GM19463 (cell line): ENCODE data around the gene AIFM1.

Source experiments
- ATAC-seq: cut with Tn5 transposase; IDR thresholded peaks from one replicate; pipeline ENCODE4 v1.9.1; 2021; ENCODE audit warnings: mild to moderate bottlenecking, moderate library complexity; ENCODE audit not compliant: unreplicated experiment

The AIFM1 gene

GRCh38 chrX:130171446-130172126 lies 5.9 kb upstream of the AIFM1 start, which contains the start of gene RAB33A:
TSS of gene RAB33A (plus strand) at chrX:130171962. CDS start at chrX:130172063, 101 bp downstream.
- no peak for ATAC-seq

- peak; percentile 73 for ATAC-seq
Observed at GRCh38 chrX:130170752-130171445, 5.3 kb upstream of the AIFM1 start.

- ATAC-seq: no peak
Observed at GRCh38 chrX:130167040-130167439, 1.4 kb upstream of the AIFM1 start.

- ATAC-seq: no peak
Observed at GRCh38 chrX:130166503-130166777, 799 bp upstream of the AIFM1 start.

DNA sequence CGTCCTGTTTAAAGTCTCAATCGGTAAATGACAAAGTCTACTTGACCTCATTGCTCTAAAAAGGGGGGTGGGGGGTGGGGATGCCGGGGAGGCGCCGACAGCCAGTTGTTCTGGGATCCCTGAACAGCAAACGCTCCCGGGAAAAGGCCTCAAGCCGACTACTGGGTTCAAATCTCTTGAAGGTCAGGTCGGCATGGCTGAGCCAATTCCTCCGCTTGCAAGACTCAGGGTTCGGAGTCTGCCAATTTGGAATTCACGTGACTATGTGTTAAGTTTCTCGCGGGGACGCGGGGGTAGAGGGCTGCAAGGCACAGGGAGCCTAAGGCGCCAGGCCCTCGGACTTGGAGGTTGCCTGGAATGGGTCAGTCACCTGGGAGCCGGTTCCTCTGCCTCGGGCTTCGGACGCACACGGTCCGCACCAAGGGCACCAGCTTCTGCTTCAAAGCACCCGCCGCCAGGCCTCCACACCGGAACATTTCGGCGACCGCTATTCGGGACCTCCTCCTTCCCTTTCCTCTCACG lies 399 bp downstream of the AIFM1 start:
- no peak for ATAC-seq

- ATAC-seq: no peak
Observed at GRCh38 chrX:130163398-130163797, 2.2 kb downstream of the AIFM1 start.

GRCh38 chrX:130162094-130162735 lies 3.4 kb downstream of the AIFM1 start:
- ATAC-seq: no peak

DNA sequence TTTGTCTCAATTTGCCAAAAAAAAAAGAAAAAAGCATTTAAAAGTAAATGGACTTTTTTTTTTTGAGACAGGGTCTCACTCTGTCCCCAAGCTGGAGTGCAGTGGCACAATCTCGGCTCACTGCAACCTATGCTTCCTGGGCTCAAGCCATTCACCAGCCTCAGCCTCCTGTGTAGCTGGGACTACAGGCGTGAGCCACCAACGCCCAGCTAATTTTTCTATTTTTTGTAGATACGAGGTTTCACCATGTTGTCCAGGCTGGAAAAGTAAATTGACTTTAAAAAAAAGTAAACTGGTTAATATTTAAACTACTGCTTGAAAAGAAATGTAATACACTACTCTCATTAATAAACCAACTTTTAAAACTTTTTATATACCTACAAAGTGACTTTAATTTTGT lies 5.9 kb downstream of the AIFM1 start:
- ATAC-seq: no peak

DNA sequence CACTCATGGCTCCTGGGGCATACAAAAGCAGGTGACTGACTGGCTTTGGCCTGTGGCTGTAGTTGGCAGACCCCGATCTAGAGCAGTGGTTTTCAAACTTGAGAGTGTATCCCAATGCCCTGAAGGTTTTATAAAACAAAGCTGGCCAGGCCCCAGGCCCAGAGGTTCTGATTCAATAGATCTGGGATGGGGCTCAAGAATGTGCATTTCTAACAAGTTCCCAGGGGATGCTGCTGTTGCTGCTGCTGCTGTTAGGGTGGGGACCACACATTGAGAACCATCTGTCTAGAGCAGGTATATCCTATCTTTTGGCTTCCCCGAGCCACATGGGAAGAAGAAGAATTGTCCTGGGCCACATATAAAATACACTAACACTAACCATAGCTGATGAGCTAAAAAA lies 7.3 kb downstream of the AIFM1 start:
- ATAC-seq: no peak

DNA sequence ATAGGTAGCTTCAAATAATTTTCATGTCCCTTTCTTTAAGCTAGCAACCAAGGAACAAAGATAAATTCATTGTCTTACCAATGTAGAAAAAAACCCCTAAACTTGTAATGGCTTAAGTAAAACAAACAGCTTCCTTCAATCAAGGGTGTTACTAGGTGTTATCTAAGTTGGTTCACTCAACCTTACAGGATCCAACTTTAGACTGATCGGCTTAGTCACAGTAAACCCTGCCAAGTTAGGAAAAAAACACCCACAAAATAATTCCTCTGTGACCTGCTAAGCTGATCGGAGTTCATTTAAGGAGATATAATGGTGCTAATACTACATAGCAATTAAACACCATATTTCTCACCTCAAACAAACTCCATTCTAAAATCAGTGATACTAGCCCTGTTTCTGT lies 10.1 kb downstream of the AIFM1 start:
- ATAC-seq: no peak

DNA sequence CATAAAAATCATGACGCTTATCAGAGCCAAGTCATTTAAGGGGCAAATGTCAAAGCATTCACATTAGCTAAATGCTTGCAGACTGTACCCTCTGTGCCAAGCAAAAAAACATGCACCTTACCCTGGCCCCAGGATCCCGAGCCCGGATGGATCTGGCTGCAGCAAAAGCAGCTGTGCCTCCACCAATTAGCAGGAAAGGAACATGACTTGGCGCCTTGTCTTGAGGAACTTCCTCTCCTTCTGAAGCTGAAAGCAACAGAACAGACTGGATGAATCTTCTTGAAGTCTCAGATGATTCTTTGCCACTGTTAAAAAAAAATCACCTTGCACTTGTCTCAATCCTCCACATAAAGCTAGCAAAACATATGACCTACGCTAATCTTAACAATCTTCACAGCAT lies 18.0 kb downstream of the AIFM1 start:
- ATAC-seq: no peak

DNA sequence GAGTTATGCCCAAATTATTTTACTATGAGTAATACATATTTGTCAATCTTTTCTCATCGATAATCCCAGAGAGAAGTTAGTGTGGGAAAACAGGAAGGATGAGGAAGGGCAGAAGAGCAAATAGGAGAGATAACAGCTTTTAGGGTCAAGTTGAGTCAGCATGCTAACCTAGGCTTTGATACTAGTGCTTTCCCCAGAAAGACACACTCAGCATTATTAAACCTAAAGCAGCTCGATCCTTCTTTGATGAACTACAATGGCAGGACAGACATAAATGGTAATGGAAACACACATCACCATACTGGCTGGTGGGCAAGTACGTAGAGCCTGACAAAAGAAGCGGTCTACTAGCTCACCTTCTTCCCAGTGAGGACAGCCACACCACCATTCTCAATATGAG lies 20.5 kb downstream of the AIFM1 start:
- no peak for ATAC-seq

DNA sequence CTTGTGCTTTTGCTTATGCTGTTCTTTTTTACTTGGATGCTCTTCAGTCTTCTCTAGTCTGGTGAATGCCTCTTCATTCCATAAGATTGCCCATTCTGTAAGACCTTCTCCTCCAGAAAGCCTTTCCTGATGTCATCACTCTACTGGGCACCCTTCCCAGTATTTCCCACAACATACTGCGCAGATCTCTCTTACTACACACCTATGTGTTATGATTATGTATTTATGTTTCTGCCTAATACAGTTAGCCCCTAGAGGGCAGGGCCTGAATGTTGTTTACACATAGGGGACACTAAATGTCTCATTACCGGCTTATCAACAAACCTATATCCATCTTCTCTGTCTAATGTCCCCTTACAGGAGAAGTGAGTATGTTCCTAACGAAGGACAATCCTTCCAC lies 21.1 kb downstream of the AIFM1 start:
- no peak for ATAC-seq

DNA sequence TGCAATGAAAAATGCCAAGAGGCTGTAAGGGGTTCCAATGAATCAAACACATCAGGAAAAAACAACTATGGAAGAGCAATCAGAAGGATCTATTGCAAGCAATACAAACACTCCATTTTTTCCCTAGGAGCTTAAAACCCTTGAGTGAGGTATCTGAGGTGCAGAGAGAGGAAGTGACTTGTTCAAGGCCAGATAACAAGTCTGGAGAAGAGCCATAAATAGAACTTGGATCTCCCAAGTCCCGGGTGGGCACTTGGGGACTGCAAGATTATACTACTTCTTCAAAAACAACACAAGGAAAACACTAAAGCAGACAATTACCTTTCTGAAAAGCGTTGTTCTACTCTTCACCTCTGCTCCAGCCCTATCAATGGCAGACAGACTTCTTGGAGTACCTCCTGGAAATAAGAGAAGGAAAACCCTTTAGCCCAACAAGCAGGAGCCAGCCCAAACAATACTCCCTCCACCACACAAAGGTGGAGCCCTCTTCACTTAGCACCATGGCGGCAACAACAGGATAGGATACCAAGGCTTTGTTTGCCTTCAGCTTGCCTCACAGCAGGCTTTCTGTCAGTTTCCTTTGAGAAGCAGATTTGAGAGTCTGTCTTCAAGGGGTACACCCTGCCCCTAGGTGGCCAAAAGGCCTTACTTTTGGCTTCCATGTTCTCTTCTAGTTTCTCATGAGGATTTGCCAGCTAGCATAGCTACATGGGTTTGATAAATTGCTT lies 26.0 kb downstream of the AIFM1 start:
- no peak for ATAC-seq

DNA sequence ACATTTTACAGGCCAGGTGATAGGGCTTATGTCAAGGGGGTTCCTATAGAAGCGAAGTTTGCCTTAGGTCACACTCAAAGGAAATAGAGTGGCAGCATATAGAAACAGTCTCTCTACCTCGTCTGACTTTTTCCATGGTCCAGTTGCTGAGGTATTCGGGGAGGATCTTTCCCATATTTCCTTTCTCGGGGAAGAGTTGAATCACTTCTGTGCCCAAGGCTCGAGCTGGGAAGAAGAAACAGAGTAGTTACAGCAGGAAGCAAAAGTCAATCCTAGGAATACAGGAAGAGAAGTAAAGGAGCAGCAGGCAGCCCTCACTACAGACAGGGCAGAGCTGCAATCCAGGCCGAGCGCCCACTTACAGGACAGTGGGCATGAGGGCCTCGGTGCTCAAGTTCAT lies 28.7 kb downstream of the AIFM1 start:
- no peak for ATAC-seq

- no peak for ATAC-seq
Observed at GRCh38 chrX:130136496-130136895, 29.1 kb downstream of the AIFM1 start.

DNA sequence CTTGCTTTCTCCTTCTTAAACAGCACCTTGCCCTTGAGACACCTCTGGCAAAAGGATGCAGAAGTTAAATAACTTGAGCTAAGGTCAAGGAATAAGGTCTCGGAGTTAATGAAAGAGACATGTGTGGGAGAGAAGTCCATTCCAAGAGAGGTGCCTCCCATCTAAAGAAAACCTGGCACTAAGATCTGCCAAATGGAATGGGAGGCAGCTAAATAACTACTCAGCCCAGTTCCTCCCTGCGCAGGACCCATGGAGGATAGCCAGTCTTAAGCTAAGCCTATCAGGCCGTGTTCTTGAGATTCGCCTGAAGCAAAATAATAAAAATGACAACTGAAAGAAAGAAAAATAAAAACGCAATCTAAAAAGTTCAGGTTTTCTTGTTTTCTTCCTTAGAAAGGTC lies 34.7 kb downstream of the AIFM1 start:
- no peak for ATAC-seq

GRCh38 chrX:130125091-130125874 lies 40.4 kb downstream of the AIFM1 start:
- ATAC-seq: no peak

DNA sequence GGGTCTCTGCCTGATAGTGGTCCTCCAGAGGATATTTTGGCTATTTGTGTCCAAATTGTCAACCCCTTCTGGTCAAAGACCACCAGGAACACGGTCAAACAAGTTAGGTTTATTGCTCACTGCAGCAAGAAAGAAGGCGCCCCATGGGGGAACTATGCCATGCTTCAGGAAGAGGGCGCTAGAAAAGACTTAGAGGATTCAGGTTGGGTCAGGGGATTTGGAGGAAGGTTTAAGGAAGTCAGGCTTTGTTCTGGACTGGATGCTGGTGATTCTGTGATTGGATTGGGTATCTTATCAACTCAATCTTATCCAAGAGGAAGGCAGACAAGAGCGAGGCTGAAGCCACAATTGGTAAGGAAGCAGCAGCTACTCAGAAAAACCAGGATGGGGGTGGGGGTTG lies 41.1 kb downstream of the AIFM1 start:
- no peak for ATAC-seq

- no peak for ATAC-seq
Observed at GRCh38 chrX:130121505-130121800, 44.2 kb downstream of the AIFM1 start.
